Tibial artery (tissue), 4 donors: ENCODE data around the gene FBXO24.
A peak's percentile ranks its signal among the peaks of the same experiment; 100 is the strongest.
"Not testable (repeated sequence)": the region's sequence is repeated elsewhere in the genome, so short reads cannot be mapped to it uniquely, and the experiment has no call there.

Source experiments
- DNase-seq, 2 donors: peaks; one replicate each; pipeline ENCODE4 v3.0.0-alpha.2; 2019
- H3K27ac ChIP-seq, 2 donors: fragments of 200-600 bp; sonication (generic) in 1 of 2; 1 replicate in 1 of 2; 2 replicates in 1 of 2; pipeline ENCODE4 v1.5.1; 2018 to 2019; ENCODE audit warnings: mild to moderate bottlenecking in 1 of 2
- H3K27me3 ChIP-seq, 2 donors: fragments of 200-600 bp; sonication (generic) in 1 of 2; one replicate each; pipeline versions ENCODE4 v1.5.1 to v1.6.0; 2016 to 2019
- H3K36me3 ChIP-seq, 3 donors: fragments of 200-600 bp; sonication (generic) in 2 of 3; one replicate each; pipeline ENCODE4 v1.5.1; 2016 to 2019; ENCODE audit warnings: mild to moderate bottlenecking in 2 of 3
- H3K4me1 ChIP-seq, 4 donors: fragments of 200-600 bp; sonication (generic) in 2 of 4; 1 replicate in 3 of 4; 2 replicates in 1 of 4; pipeline ENCODE4 v1.5.1; 2016 to 2019
- H3K4me3 ChIP-seq, 2 donors: fragments of 200-600 bp; sonication (generic) in 1 of 2; 1 replicate in 1 of 2; 2 replicates in 1 of 2; pipeline ENCODE4 v1.5.1; 2018 to 2019; ENCODE audit warnings: mild to moderate bottlenecking in 2 of 2
- H3K9me3 ChIP-seq, 3 donors: fragments of 200-600 bp; sonication (generic) in 1 of 3; one replicate each; pipeline ENCODE4 v1.5.1; 2016 to 2019
- intact Hi-C: fragments of 100-400 bp; cut with DNase I; formaldehyde crosslinking; loops from one replicate; pipeline ENCODE4 v1.15.0; 2023; ENCODE audit warnings: low total_unique reads
- TF ChIP-seq, protein P1 (sequence below), 2 experiments: fragments of 200-600 bp in 1 of 2; fragments of 450-650 bp in 1 of 2; IDR thresholded peaks; one replicate each; pipeline ENCODE4 v1.5.1; 2017 to 2019; ENCODE audit warnings: antibody characterized with exemption in 2 of 2, mild to moderate bottlenecking in 1 of 2, moderate library complexity in 1 of 2

Gene FBXO24, protein sequence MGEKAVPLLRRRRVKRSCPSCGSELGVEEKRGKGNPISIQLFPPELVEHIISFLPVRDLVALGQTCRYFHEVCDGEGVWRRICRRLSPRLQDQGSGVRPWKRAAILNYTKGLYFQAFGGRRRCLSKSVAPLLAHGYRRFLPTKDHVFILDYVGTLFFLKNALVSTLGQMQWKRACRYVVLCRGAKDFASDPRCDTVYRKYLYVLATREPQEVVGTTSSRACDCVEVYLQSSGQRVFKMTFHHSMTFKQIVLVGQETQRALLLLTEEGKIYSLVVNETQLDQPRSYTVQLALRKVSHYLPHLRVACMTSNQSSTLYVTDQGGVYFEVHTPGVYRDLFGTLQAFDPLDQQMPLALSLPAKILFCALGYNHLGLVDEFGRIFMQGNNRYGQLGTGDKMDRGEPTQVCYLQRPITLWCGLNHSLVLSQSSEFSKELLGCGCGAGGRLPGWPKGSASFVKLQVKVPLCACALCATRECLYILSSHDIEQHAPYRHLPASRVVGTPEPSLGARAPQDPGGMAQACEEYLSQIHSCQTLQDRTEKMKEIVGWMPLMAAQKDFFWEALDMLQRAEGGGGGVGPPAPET

DNA sequence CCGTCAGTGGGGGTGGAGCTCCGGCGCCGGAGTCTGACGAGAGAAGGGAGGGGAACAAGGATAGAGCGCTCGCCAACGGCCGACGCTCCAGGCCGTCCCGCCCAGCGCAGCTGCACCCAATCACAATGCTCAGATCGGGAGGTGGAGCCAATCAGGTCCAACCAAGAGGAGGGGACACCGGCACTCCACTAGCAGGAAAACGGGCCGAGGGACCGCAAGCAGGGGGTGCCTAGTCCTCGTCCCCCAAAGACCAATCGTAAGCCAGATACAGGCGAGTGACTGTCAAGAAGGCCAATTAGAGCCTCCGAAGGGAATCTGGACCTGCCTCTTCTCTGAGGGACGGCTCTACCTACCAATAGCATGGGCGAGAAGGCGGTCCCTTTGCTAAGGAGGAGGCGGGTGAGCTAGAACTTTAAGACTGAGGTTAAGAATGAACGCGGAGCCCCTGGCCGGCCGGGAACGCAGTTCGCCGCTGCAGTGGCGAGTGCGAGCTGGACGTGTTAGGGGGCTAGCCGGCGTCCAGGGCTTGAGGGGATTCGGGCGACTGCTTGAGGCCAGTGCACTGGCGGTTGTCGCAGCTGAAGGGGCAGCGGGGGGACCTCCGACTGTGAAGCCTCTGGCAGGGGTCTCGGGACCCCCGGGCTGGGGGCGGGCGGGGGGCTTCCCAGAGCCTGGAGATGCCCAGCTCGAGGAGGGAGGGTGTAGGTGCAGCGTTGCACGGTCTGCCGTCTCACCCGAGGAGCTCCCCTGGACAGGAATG lies at the start of gene FBXO24:
Gene FBXO24 (plus strand): TSS at position 63 of the 760 bp plus-strand sequence. CDS start 298 bp downstream, at position 361.
- peaks cover 10 to 13% (median 12%) of the 10 kb centered on the region in 3 donors for H3K36me3 ChIP-seq

DNA sequence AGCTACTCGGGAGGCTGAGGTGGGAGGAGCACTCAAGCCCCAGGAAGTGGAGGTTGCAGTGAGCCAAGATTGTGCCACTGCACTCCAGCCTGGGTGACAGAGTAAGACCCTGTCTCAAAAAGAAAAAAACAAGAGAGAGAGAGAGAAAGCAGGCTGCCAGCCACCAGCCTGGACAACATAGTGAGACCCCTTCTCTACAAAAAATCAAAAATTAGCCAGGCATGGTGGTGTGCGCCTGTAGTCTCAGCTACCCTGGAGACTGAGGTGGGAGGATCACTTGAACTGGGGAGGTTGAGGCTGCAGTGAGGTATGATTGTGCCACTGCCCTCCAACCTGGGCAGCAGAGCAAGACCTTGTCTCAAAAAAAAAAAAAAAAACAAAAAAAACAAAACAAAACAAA lies 49.4 kb upstream of the FBXO24 start:
- H3K9me3 ChIP-seq, H3K27ac ChIP-seq, H3K36me3 ChIP-seq, H3K4me3 ChIP-seq, DNase-seq, intact Hi-C loops: not testable (repeated sequence)
- H3K4me1 ChIP-seq: peaks cover 0 to 26% (median 18%) of the 10 kb centered on the region in 4 donors
- H3K27me3 ChIP-seq: peaks cover 0 to 17% of the 10 kb centered on the region in 2 donors

More for the DNA sequence above, at the start of gene FBXO24:
- Histone ChIP-seq H3K27ac (peak within 1 kb of the TSS; percentile 89 to 90), H3K4me3 (peak within 1 kb of the TSS; percentile 82 to 84), H3K27me3 (peaks cover 0 to 13% of the 10 kb centered on the region in 2 donors), H3K9me3 (no peaks in the 10 kb centered on the region), H3K4me1 (peaks cover 0 to 46% (median 29%) of the 10 kb centered on the region in 4 donors)
- DNase-seq: peak; percentile 99 to 100
- intact Hi-C loops: loop anchor here (5.0 kb wide), 1 partner anchor 91 kb away; no protein-coding TSS in a partner anchor
- TF ChIP-seq, protein P1, sequence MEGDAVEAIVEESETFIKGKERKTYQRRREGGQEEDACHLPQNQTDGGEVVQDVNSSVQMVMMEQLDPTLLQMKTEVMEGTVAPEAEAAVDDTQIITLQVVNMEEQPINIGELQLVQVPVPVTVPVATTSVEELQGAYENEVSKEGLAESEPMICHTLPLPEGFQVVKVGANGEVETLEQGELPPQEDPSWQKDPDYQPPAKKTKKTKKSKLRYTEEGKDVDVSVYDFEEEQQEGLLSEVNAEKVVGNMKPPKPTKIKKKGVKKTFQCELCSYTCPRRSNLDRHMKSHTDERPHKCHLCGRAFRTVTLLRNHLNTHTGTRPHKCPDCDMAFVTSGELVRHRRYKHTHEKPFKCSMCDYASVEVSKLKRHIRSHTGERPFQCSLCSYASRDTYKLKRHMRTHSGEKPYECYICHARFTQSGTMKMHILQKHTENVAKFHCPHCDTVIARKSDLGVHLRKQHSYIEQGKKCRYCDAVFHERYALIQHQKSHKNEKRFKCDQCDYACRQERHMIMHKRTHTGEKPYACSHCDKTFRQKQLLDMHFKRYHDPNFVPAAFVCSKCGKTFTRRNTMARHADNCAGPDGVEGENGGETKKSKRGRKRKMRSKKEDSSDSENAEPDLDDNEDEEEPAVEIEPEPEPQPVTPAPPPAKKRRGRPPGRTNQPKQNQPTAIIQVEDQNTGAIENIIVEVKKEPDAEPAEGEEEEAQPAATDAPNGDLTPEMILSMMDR (IDR thresholded peaks at IDR 0.05): no peak

DNA sequence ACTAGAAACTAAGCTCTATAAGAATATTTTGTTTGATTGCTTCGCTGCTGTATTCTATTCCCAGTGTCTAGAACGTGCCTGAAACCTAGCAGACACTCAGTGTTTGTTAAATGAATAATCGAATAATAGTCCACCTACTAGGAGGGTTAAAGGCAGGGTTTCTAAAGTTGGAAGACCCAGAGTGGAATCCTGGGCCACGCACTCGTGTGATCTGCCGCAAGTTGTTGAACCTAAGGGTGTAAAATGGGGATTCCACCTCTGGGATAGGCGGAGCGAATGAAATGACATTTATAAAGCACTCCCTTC lies 47.8 kb upstream of the FBXO24 start:
- H3K27ac ChIP-seq: peak overlapping the region; percentile 61 to 75
- H3K27me3 ChIP-seq: peaks cover 0 to 4% of the 10 kb centered on the region in 2 donors
- H3K4me3 ChIP-seq: peak overlapping the region; percentile 29 to 90
- intact Hi-C loops: no loop called here
- H3K9me3 ChIP-seq: no peaks in the 10 kb centered on the region
- TF ChIP-seq, protein P1 (IDR thresholded peaks at IDR 0.05): no peak
- H3K4me1 ChIP-seq: peaks cover 0 to 26% (median 18%) of the 10 kb centered on the region in 4 donors
- H3K36me3 ChIP-seq: no peaks in the 10 kb centered on the region
- DNase-seq: no peak

DNA sequence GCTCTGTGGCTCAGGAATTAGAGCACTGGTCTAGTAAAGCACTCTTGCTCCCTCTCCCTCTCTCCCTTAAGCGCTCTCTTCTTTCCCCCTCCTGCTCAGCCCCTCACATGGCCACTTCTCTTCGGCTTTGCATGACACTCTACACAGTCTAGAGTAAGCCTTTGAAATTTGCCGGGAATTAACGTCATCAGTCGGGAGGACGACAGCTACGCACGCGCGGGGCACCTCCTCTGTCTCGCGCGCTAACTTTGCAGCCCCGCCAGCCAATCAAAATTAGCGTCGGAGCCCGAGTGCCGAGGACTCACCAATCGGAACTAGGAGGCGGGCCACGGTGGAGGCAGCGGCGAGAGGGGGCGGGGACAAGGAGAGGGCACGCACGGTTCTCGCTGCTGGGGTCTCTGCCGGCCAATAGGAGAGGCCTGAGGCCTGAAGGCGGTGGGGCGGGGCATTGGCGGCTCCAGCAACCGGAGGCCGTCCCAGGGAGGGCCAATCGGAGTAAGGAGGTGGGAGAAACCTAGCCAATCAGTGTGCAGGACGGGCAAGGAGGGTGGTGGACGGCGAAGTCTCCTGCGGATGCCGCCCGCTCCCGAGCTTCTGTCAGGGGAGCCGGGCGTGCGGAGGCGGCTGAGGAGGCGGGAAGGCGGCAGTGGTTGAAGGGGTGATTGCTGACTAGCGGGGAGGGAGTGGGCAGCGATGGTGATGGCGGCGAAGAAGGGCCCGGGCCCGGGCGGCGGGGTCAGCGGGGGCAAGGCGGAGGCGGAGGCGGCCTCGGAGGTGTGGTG lies 47.3 kb upstream of the FBXO24 start, which contains the start of gene AGFG2:
Gene AGFG2 (plus strand): TSS at position 550 of the 782 bp plus-strand sequence. CDS start 144 bp downstream, at position 694.
- H3K4me1 ChIP-seq: peaks cover 0 to 29% (median 21%) of the 10 kb centered on the region in 4 donors
- intact Hi-C loops: no loop called here
- H3K27me3 ChIP-seq: no peaks in the 10 kb centered on the region
- TF ChIP-seq, protein P1 (IDR thresholded peaks at IDR 0.05): peak in 1 of 2 experiments; percentile 12
- H3K4me3 ChIP-seq: peak within 1 kb of the TSS; percentile 60 to 90
- H3K9me3 ChIP-seq: no peaks in the 10 kb centered on the region
- no peaks in the 10 kb centered on the region for H3K36me3 ChIP-seq
- peak; percentile 100 for DNase-seq
- peak within 1 kb of the TSS; percentile 75 to 78 for H3K27ac ChIP-seq

DNA sequence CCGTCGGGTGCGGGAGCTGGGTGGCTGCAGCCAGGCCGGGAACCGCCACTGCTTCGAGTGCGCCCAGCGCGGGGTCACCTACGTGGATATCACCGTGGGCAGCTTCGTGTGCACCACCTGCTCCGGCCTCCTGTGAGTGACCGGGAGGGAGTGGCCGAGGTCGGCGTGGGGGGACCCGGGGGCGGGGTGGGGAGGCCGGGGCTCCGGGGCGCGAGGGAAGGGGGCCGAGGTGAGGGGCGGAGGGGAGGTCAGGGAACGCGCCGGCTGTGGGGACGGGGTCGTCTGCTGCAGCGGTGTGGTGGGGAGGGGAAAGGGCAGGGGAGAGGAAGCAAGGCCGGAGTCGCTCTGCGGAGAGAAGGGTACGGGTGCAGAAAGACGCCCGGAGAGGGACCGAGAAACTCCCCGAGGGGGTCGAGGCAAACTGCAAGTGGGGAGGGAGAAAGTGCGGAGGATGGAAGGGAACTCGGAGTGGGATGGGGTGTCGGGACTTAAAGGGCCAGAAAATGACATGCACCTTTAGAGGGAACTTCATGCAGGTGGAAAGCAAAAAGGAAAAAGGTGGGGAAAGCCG lies 46.6 kb upstream of the FBXO24 start:
- H3K36me3 ChIP-seq: no peaks in the 10 kb centered on the region
- peaks cover 0 to 36% (median 27%) of the 10 kb centered on the region in 4 donors for H3K4me1 ChIP-seq
- peak overlapping the region; percentile 60 to 90 for H3K4me3 ChIP-seq
- peak overlapping the region; percentile 71 to 78 for H3K27ac ChIP-seq
- TF ChIP-seq, protein P1 (IDR thresholded peaks at IDR 0.05): no peak
- H3K9me3 ChIP-seq: no peaks in the 10 kb centered on the region
- DNase-seq: no peak
- no peaks in the 10 kb centered on the region for H3K27me3 ChIP-seq
- intact Hi-C loops: no loop called here
